ENCODE data around the gene GPRIN1.
A peak's percentile ranks its signal among the peaks of the same experiment; 100 is the strongest.

Gene GPRIN1

GRCh38 chr5:176574297-176574591 lies 35.7 kb downstream of the GPRIN1 start:
- TF ChIP-seq EZH2phosphoT487 (IDR thresholded peaks at IDR 0.05; ENCODE audit: borderline replicate concordance, low read length) (no peak), CTCF (IDR thresholded peaks at IDR 0.05; ENCODE audit: low read depth, low read length, poor library complexity, severe bottlenecking) (peak; percentile 15)
- H3K79me2 ChIP-seq (ENCODE audit: control insufficient read depth, low read length): no peaks in the 10 kb centered on the region
- no peaks in the 10 kb centered on the region for H3K9me2 ChIP-seq (replicated peaks; ENCODE audit: control insufficient read depth, low read length)
- no peak overlapping the region for H3K4me3 ChIP-seq (ENCODE audit: low read length)
- H3K4me2 ChIP-seq (ENCODE audit: low read length): peak overlapping the region; percentile 25; the same call in 1 of the 2 replicates
- H3K27ac ChIP-seq (ENCODE audit: low read depth, low read length): no peak overlapping the region
- no peaks in the 10 kb centered on the region for H3K36me3 ChIP-seq (ENCODE audit: control insufficient read depth, low read length)
- H3K27me3 ChIP-seq (ENCODE audit: control insufficient read depth, low read length): no peaks in the 10 kb centered on the region
- no peaks in the 10 kb centered on the region for H3F3A ChIP-seq (ENCODE audit: control insufficient read depth, insufficient read depth)
- peaks cover 10% of the 10 kb centered on the region for H3K4me1 ChIP-seq (ENCODE audit: control insufficient read depth, low read length)
- H3K9me3 ChIP-seq (ENCODE audit: control insufficient read depth, insufficient read depth, low read length): no peaks in the 10 kb centered on the region
- H4K20me1 ChIP-seq (ENCODE audit: control insufficient read depth, insufficient read depth, low read depth, low read length): no peaks in the 10 kb centered on the region

- peak overlapping the region; percentile 25; the same call in 1 of the 2 replicates for H3K4me2 ChIP-seq (ENCODE audit: low read length)
- no peaks in the 10 kb centered on the region for H3K9me2 ChIP-seq (replicated peaks; ENCODE audit: control insufficient read depth, low read length)
- no peaks in the 10 kb centered on the region for H3K36me3 ChIP-seq (ENCODE audit: control insufficient read depth, low read length)
- no peaks in the 10 kb centered on the region for H3K9me3 ChIP-seq (ENCODE audit: control insufficient read depth, insufficient read depth, low read length)
- peak; percentile 95 for TF ChIP-seq CTCF (IDR thresholded peaks at IDR 0.05; ENCODE audit: low read depth, low read length, poor library complexity, severe bottlenecking)
- TF ChIP-seq EZH2phosphoT487 (IDR thresholded peaks at IDR 0.05; ENCODE audit: borderline replicate concordance, low read length): no peak
- H4K20me1 ChIP-seq (ENCODE audit: control insufficient read depth, insufficient read depth, low read depth, low read length): no peaks in the 10 kb centered on the region
- peaks cover 10% of the 10 kb centered on the region for H3K4me1 ChIP-seq (ENCODE audit: control insufficient read depth, low read length)
- no peak overlapping the region for H3K4me3 ChIP-seq (ENCODE audit: low read length)
- no peaks in the 10 kb centered on the region for H3F3A ChIP-seq (ENCODE audit: control insufficient read depth, insufficient read depth)
- no peak overlapping the region for H3K27ac ChIP-seq (ENCODE audit: low read depth, low read length)
- H3K79me2 ChIP-seq (ENCODE audit: control insufficient read depth, low read length): no peaks in the 10 kb centered on the region
- H3K27me3 ChIP-seq (ENCODE audit: control insufficient read depth, low read length): no peaks in the 10 kb centered on the region
Observed at GRCh38 chr5:176573564-176574296, 36.2 kb downstream of the GPRIN1 start.

- H3K9me2 ChIP-seq (replicated peaks; ENCODE audit: control insufficient read depth, low read length): no peaks in the 10 kb centered on the region
- no peaks in the 10 kb centered on the region for H3K27me3 ChIP-seq (ENCODE audit: control insufficient read depth, low read length)
- TF ChIP-seq CTCF (IDR thresholded peaks at IDR 0.05; ENCODE audit: low read depth, low read length, poor library complexity, severe bottlenecking) (no peak), EZH2phosphoT487 (IDR thresholded peaks at IDR 0.05; ENCODE audit: borderline replicate concordance, low read length) (no peak)
- no peaks in the 10 kb centered on the region for H3K36me3 ChIP-seq (ENCODE audit: control insufficient read depth, low read length)
- no peaks in the 10 kb centered on the region for H3F3A ChIP-seq (ENCODE audit: control insufficient read depth, insufficient read depth)
- H3K79me2 ChIP-seq (ENCODE audit: control insufficient read depth, low read length): no peaks in the 10 kb centered on the region
- H3K27ac ChIP-seq (ENCODE audit: low read depth, low read length): no peak overlapping the region
- no peak overlapping the region for H3K4me3 ChIP-seq (ENCODE audit: low read length)
- H3K9me3 ChIP-seq (ENCODE audit: control insufficient read depth, insufficient read depth, low read length): no peaks in the 10 kb centered on the region
- H3K4me1 ChIP-seq (ENCODE audit: control insufficient read depth, low read length): peaks cover 4% of the 10 kb centered on the region
- H3K4me2 ChIP-seq (ENCODE audit: low read length): no peak overlapping the region
- H4K20me1 ChIP-seq (ENCODE audit: control insufficient read depth, insufficient read depth, low read depth, low read length): no peaks in the 10 kb centered on the region
Observed at GRCh38 chr5:176570044-176570443, 39.9 kb downstream of the GPRIN1 start.

All from DOHH2 (cell line).